GM18873 (cell line): ENCODE results near the gene SLC12A3.
"Not testable (repeated sequence)": the region's sequence is repeated elsewhere in the genome, so short reads cannot be mapped to it uniquely, and the experiment has no call there.

ENCODE experiments used
- ATAC-seq: cut with Tn5 transposase; IDR thresholded peaks from one replicate; pipeline ENCODE4 v1.9.1; 2021; ENCODE audit warnings: mild to moderate bottlenecking, moderate library complexity, moderate number of reproducible peaks; ENCODE audit not compliant: unreplicated experiment, low FRiP score

The SLC12A3 gene

GRCh38 chr16:56868175-56868574, 3.2 kb downstream of the SLC12A3 start:
- no peak for ATAC-seq

GRCh38 chr16:56868766-56869165, 3.8 kb downstream of the SLC12A3 start:
- ATAC-seq = not testable (repeated sequence)

GRCh38 chr16:56869513-56870275, 4.7 kb downstream of the SLC12A3 start:
- no peak for ATAC-seq

DNA sequence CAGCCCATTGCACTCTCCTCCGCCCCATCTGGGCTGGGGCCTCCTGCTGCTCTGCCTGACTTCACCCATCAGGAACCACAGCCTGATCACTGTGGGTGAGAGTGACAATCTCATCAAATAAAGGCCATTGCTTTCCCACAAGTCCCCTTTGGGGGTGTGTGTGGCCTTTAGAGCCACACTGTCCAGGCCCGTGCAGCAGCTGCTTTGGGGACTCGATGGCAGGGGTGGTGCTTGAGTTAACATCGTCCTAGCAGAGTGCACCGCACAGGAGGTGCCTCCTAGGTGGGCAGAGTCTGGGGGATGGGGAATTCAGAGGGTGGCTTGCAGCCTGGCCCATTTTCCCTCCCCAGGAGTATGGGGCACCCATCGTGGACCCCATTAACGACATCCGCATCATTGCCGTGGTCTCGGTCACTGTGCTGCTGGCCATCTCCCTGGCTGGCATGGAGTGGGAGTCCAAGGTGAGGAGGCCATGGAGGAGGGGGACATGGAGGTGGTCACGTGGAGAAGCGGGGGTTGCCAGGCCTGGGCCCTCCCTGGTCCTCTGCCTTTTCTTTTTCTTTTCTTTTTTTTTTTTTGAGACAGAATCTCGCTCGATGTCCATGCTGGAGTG, 5.4 kb downstream of the SLC12A3 start:
- no peak for ATAC-seq

DNA sequence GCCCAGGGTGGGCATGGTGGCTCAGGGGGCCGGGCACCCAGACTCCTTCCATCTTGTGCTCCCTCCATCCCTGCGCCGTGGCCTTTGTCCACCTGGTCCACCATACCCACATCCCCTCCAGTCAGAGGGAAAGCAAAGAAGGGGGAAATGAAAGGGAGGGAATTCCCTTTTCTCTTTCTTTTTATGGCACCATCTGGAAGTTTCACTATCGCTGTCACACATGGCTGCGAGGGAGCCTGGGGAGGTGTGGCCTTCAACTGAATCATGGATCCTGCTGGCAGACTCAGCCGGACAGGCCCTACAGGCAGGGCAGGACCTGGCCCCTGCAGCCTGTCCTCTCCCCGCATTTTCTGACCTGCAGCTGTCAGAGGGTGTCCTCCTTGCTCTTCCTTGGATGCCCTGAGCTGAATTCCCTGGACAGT, 6.2 kb downstream of the SLC12A3 start:
- no peak for ATAC-seq

DNA sequence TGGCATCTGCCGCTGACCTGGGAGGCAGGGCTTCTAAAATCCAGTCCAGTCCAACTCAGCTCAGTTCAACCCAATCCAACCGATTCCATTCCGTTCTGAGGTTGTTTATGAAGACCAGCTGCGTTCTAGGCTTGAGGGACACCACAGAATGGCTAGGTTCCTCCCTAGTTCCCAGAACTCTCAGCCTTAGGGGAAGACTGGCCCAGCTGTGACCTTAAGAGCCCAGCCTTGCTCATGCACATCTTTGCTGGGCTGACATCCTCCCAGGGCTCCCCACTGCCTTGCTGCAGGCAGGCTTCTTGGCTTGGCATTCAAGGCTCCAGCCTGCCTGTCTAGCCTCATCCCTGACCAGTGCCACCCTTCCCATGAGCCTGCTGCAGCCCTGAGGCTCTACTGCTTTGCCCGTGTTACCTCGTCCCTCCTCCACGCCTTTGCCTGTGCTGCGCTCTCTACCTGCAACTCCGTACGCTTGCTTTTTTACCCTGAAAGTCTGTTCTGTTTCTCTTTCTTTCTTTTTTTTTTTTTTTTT, 7.9 kb downstream of the SLC12A3 start:
- no peak for ATAC-seq

- no peak for ATAC-seq
Measured at GRCh38 chr16:56874800-56875199, 9.8 kb downstream of the SLC12A3 start.

DNA sequence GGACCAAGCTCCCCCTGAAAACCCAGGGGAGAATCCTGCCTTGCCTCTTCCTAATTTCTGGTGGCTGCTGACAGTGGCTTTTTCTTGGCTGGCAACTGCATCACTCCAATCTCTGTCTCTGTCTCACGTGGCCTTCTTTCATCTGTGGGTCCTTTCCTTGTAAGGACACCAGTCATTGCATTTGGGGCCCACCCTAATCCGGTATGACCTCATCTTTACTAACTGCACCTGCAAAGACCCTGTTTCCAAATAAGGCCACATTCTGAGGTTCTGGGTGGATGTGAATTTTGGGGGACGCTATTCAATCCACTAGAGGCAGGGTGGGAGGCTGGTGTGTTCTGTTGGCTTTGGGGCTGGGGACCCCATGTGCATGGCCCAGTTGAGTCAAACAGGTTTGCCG, 11.0 kb downstream of the SLC12A3 start:
- no peak for ATAC-seq

- ATAC-seq = no peak
Measured at GRCh38 chr16:56877486-56878182, 12.6 kb downstream of the SLC12A3 start.

- ATAC-seq = no peak
Measured at GRCh38 chr16:56878282-56878854, 13.4 kb downstream of the SLC12A3 start.

- no peak for ATAC-seq
Measured at GRCh38 chr16:56879276-56879675, 14.3 kb downstream of the SLC12A3 start.

GRCh38 chr16:56880176-56880575, 15.2 kb downstream of the SLC12A3 start:
- ATAC-seq = no peak

GRCh38 chr16:56880685-56881084, 15.7 kb downstream of the SLC12A3 start:
- ATAC-seq = no peak

DNA sequence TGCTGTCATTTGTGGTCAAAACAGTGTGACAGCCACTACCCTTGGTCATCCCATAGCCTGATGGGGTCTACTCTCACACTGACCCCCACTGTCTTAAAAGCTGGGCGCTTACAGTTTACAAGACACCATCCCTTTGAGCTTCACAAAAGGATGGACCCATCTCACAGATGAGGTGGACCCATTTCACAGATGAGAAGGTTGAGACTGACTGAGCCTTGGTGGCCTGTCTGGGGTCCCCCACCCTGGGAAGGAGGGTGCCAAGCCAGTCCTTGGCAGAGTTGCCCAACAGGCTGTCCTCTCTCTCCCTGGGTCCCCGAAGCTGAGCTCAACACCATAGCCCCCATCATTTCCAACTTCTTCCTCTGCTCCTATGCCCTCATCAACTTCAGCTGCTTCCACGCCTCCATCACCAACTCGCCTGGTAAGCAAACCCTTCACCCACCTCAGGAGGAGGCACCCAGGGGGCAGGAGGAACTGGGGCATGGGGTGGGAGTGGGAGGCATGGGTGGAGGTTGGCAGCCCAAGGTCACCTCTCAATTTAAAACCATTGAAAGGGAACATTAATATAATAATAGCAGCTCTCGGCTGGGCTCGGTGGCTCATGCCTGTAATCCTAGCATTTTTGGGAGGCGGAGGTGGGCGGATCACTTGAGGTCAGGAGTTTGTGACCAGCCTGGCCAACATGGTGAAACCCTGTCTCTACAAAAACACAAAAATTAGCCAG, 17.2 kb downstream of the SLC12A3 start:
- no peak for ATAC-seq

DNA sequence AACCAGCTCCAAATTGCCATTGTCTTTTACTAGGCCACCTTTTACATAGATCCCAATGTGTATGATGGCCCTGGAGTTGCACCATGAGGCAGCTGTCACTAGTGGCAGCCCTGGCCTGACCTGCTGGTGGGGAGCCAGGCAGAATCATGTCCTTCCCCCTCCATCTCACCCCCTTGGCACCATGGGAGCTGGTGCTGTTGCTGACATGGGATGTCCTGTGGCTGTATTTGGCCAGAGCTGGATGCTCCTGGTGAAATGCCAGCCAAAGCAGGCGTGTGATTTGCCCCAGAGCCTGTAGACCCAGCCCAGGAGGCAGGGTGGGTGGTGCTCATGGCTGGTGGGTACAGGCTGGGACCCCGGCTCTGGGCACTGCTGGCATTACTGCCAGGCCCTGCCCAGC, 18.6 kb downstream of the SLC12A3 start:
- no peak for ATAC-seq

- no peak for ATAC-seq
Measured at GRCh38 chr16:56884026-56884582, 19.1 kb downstream of the SLC12A3 start.

DNA sequence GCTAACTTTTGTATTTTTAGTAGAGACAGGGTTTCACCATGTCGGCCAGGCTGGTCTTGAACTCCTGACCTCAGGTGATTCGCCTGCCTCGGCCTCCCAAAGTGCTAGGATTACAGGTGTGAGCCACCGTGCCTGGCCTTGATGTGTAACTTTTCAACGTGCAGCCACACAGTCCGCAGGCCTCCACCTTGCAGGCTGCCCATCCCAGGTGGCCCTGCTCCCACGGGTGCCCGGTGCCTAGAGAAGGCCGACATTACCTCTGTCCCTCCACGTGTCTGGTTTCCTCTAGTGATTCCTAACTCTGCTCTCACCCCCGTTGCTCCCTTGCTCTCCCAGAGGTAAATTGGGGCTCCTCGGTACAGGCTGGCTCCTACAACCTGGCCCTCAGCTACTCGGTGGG, 19.9 kb downstream of the SLC12A3 start:
- not testable (repeated sequence) for ATAC-seq

DNA sequence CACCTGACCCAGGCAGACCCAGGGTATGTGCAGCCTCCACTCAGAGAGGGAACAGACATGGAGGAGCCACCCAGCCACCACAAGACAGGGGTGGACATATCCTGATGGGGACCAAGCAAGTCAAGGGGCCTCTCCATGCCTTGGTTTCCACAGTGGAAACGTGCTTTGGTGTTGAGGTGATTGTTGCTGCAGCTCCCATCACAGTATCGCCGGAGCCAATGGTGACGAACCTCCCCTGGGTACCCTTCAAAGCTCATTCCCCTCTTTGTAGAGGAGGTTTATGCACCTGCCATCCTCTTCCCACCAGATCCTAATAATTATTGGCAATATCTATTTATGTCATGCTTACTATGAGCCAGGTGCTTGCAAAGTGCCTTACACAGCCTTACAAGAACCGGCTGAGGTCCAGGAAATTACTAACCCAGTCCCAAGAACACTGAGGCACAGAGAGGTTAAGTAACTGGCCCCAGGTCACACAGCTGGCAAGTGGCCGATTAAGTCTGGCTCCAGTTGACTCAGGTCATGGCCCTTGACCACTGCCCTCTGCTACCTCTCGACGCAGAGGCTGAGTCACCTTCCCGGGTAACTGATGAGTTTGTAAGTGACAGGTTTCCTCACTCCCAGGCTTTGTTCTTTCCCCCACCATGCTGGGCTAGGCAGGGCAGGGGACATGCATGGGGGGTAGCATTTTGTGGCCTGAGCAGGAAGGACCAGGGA, 20.6 kb downstream of the SLC12A3 start:
- no peak for ATAC-seq

GRCh38 chr16:56886296-56886695, 21.3 kb downstream of the SLC12A3 start:
- ATAC-seq = no peak
